Measurements from ENCODE around the gene CFAP119.

Gene CFAP119

DNA sequence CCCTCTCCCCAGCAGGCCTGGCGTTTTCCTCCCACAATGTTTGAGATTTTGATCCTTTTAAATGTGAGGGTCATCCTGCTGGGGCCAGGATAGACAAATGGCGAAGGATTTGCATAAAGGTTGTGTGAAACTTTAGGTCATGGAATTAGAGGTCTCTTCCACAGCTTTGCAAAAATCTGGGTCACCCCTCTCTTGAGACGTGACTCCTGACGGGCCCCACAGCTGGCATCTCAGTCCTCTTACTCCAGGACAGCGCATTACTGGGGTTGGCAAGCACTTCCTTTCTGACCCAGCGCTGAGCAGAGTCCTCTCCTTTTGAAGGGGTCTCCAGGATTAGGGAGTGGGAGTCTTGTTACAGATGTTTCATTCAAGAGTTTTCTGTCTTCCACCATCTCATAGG, 17.7 kb upstream of the CFAP119 start:
- Histone ChIP-seq H4K20me1 (ENCODE audit: insufficient read depth, low read length) (no peaks in the 10 kb centered on the region), H3F3A (ENCODE audit: insufficient read depth, low read length) (no peaks in the 10 kb centered on the region), H2AFZ (ENCODE audit: low read length) (no peak overlapping the region), H3K4me2 (ENCODE audit: low read length) (no peak overlapping the region), H3K9ac (ENCODE audit: low read length) (no peak overlapping the region), H3K27me3 (ENCODE audit: insufficient read depth, low read length) (no peaks in the 10 kb centered on the region), H3K4me3 (ENCODE audit: low read depth, low read length, poor library complexity, severe bottlenecking) (no peak overlapping the region), H3K27ac (ENCODE audit: low read depth, low read length, poor library complexity, severe bottlenecking) (no peak overlapping the region), H3K9me3 (ENCODE audit: low read length) (no peaks in the 10 kb centered on the region), H3K79me2 (ENCODE audit: insufficient read depth, low read length) (no peaks in the 10 kb centered on the region), H3K4me1 (ENCODE audit: insufficient read depth, low read length, severe bottlenecking) (no peaks in the 10 kb centered on the region), H3K9me2 (ENCODE audit: low read depth, low read length) (no peaks in the 10 kb centered on the region), H3K36me3 (ENCODE audit: insufficient read depth, low read length) (peaks cover 7% of the 10 kb centered on the region)
- TF ChIP-seq, protein P1, sequence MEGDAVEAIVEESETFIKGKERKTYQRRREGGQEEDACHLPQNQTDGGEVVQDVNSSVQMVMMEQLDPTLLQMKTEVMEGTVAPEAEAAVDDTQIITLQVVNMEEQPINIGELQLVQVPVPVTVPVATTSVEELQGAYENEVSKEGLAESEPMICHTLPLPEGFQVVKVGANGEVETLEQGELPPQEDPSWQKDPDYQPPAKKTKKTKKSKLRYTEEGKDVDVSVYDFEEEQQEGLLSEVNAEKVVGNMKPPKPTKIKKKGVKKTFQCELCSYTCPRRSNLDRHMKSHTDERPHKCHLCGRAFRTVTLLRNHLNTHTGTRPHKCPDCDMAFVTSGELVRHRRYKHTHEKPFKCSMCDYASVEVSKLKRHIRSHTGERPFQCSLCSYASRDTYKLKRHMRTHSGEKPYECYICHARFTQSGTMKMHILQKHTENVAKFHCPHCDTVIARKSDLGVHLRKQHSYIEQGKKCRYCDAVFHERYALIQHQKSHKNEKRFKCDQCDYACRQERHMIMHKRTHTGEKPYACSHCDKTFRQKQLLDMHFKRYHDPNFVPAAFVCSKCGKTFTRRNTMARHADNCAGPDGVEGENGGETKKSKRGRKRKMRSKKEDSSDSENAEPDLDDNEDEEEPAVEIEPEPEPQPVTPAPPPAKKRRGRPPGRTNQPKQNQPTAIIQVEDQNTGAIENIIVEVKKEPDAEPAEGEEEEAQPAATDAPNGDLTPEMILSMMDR (IDR thresholded peaks at IDR 0.05; ENCODE audit: low read length): no peak
- no peak for TF ChIP-seq EZH2 (IDR thresholded peaks at IDR 0.05; ENCODE audit: borderline replicate concordance, low read length)

DNA sequence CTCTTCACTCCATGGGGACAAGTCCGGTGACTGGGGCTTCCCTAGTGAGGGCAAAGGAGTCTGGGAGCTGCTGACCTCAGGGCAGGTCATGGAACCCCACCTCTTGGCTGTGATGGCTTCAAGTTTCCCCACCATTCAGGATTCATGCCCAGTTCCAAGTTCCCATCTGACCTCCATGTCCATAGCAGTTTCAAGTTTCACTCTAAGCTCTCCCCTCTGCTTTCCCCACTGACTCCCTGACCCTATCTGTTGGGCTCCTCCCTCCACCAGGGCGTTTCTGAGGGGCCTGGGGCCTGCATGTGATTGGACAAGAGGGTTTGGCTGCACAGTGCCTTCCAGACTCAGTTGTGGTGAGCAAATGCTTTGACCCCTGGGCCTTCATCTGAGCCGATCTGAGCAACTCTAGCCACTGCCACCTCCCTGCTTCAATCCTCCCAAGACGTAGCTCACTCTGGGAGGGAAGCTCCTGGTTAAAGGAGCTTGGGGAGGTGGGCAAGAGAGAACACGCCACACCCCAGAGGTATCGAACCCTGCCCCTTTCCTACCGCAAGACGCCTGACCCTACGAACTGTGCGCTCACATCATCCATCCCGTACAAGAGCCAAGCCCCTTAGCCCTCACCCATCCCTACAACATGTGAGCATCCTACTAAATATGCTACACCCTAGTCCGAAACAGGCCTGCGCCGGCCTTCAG, 16.8 kb upstream of the CFAP119 start:
- Histone ChIP-seq H4K20me1 (ENCODE audit: insufficient read depth, low read length) (no peaks in the 10 kb centered on the region), H3K79me2 (ENCODE audit: insufficient read depth, low read length) (no peaks in the 10 kb centered on the region), H3K27me3 (ENCODE audit: insufficient read depth, low read length) (no peaks in the 10 kb centered on the region), H3K36me3 (ENCODE audit: insufficient read depth, low read length) (peaks cover 16% of the 10 kb centered on the region), H3K9me2 (ENCODE audit: low read depth, low read length) (no peaks in the 10 kb centered on the region), H3K4me3 (ENCODE audit: low read depth, low read length, poor library complexity, severe bottlenecking) (no peak overlapping the region), H3K4me1 (ENCODE audit: insufficient read depth, low read length, severe bottlenecking) (no peaks in the 10 kb centered on the region), H3K9ac (ENCODE audit: low read length) (no peak overlapping the region), H3K27ac (ENCODE audit: low read depth, low read length, poor library complexity, severe bottlenecking) (no peak overlapping the region), H3F3A (ENCODE audit: insufficient read depth, low read length) (no peaks in the 10 kb centered on the region), H3K4me2 (ENCODE audit: low read length) (no peak overlapping the region), H3K9me3 (ENCODE audit: low read length) (no peaks in the 10 kb centered on the region), H2AFZ (ENCODE audit: low read length) (no peak overlapping the region)
- TF ChIP-seq, protein P1 (IDR thresholded peaks at IDR 0.05; ENCODE audit: low read length): no peak
- TF ChIP-seq EZH2 (IDR thresholded peaks at IDR 0.05; ENCODE audit: borderline replicate concordance, low read length): no peak

DNA sequence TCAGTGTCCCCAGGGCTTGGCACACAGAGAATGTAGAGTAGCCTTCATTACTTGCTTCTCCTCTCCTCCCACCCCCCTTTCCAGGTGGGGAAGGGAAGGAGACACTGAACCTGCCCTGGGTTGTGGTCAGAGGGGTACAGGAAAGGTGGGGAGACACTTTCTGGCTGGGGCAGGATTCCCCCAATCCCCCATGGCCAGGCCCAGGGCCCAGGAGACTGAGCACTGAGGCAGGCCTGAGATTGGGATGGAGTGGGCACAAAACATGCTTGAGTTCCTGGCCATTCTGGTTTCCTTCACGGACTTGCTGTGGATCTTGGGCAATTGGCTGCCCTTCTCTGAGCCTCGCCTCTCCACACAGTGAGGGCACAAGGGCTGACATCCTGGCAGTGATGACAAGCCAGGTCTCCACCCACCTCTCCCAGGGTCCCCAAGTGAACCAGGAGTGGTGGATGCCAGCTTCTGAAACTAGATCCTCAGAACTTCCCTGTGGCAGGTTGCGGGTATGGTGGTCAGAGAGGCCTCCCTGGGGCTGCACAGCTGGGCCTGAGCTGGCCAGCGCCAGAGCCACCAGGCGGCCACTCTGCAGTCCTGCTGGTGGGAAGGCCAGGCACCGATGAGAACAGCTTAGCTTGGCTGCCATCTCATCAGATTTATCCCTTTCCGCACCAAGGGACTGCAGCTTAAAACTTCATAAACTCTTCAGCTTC, 15.9 kb upstream of the CFAP119 start:
- no peak overlapping the region for H3K4me3 ChIP-seq (ENCODE audit: low read depth, low read length, poor library complexity, severe bottlenecking)
- no peak overlapping the region for H2AFZ ChIP-seq (ENCODE audit: low read length)
- H3K9me2 ChIP-seq (ENCODE audit: low read depth, low read length): no peaks in the 10 kb centered on the region
- H3K4me2 ChIP-seq (ENCODE audit: low read length): no peak overlapping the region
- no peaks in the 10 kb centered on the region for H4K20me1 ChIP-seq (ENCODE audit: insufficient read depth, low read length)
- H3K36me3 ChIP-seq (ENCODE audit: insufficient read depth, low read length): peaks cover 25% of the 10 kb centered on the region
- H3F3A ChIP-seq (ENCODE audit: insufficient read depth, low read length): no peaks in the 10 kb centered on the region
- TF ChIP-seq EZH2 (IDR thresholded peaks at IDR 0.05; ENCODE audit: borderline replicate concordance, low read length): no peak
- TF ChIP-seq, protein P1 (IDR thresholded peaks at IDR 0.05; ENCODE audit: low read length): no peak
- no peaks in the 10 kb centered on the region for H3K4me1 ChIP-seq (ENCODE audit: insufficient read depth, low read length, severe bottlenecking)
- H3K79me2 ChIP-seq (ENCODE audit: insufficient read depth, low read length): no peaks in the 10 kb centered on the region
- no peak overlapping the region for H3K27ac ChIP-seq (ENCODE audit: low read depth, low read length, poor library complexity, severe bottlenecking)
- H3K9ac ChIP-seq (ENCODE audit: low read length): no peak overlapping the region
- H3K27me3 ChIP-seq (ENCODE audit: insufficient read depth, low read length): no peaks in the 10 kb centered on the region
- H3K9me3 ChIP-seq (ENCODE audit: low read length): no peaks in the 10 kb centered on the region

Measured in OCI-LY1 (cell line).